WTC11 (cell line): ENCODE data around the gene KAT7. TPM values are rescaled to one million over a fixed set of nuclear protein-coding genes. Genes with fewer than 3 reads are reported as not detected.
A peak's percentile ranks its signal among the peaks of the same experiment; 100 is the strongest.

Source experiments
- ATAC-seq: fragments of 200-7000 bp; cut with Tn5 transposase; 2 replicates; pipeline ENCODE4 v1.10.0; 2021; ENCODE audit warnings: mild to moderate bottlenecking, moderate library complexity
- CTCF ChIA-PET: fragments of 300-600 bp; sonication (Branson Sonifier 250); formaldehyde crosslinking; loops from one replicate; lab custom pipeline; 2021; ENCODE audit warnings: antibody characterized with exemption; lab: Charles Lee
- POLR2A ChIA-PET: fragments of 350-600 bp; sonication (Branson Sonifier 250); formaldehyde crosslinking; loops from one replicate; lab custom pipeline; 2021; ENCODE audit warnings: antibody characterized with exemption; lab: Charles Lee
- DNase-seq: peaks from one replicate; pipeline ENCODE4 v3.0.0; 2021; ENCODE audit warnings: low spot score
- H3K27ac Mint-ChIP-seq: 2 replicates; pipeline ENCODE4 v1.8.0; 2021; ENCODE audit warnings: mixed read lengths
- H3K27me3 Mint-ChIP-seq: 2 replicates; pipeline ENCODE4 v1.8.0; 2021; ENCODE audit warnings: low read depth, mild to moderate bottlenecking, moderate library complexity, mixed read lengths
- H3K36me3 Mint-ChIP-seq: 2 replicates; pipeline ENCODE4 v1.8.0; 2021; ENCODE audit warnings: mixed read lengths
- H3K4me1 Mint-ChIP-seq: 2 replicates; pipeline ENCODE4 v1.8.0; 2022; ENCODE audit warnings: mixed read lengths
- H3K4me3 Mint-ChIP-seq: 2 replicates; pipeline ENCODE4 v1.8.0; 2021; ENCODE audit warnings: mild to moderate bottlenecking, moderate library complexity, mixed read lengths
- H3K9me3 Mint-ChIP-seq: 2 replicates; pipeline ENCODE4 v1.8.0; 2021; ENCODE audit warnings: mixed read lengths
- CBFB ChIP-seq: sonication (generic); formaldehyde crosslinking; IDR thresholded peaks from 2 replicates; pipeline ENCODE4 v1.8.1; 2022; ENCODE audit warnings: mild to moderate bottlenecking, low read depth, missing genetic modification reagents
- ESRRA ChIP-seq: sonication (generic); formaldehyde crosslinking; IDR thresholded peaks from 2 replicates; pipeline ENCODE4 v1.8.1; 2022; ENCODE audit warnings: mild to moderate bottlenecking, missing genetic modification reagents, borderline replicate concordance
- ETV6 ChIP-seq: sonication (generic); formaldehyde crosslinking; IDR thresholded peaks from 2 replicates; pipeline ENCODE4 v1.8.1; 2022; ENCODE audit warnings: mild to moderate bottlenecking, missing genetic modification reagents
- GRHL2 ChIP-seq: fragments of 250-450 bp; sonication (Bioruptor Pico); IDR thresholded peaks from 2 replicates; pipeline ENCODE4 v1.8.0; 2022; ENCODE audit warnings: mild to moderate bottlenecking, moderate library complexity; ENCODE audit not compliant: insufficient replicate concordance, severe bottlenecking
- RELA ChIP-seq: sonication (generic); formaldehyde crosslinking; IDR thresholded peaks from 2 replicates; pipeline ENCODE4 v1.8.1; 2022; ENCODE audit warnings: missing genetic modification reagents, mild to moderate bottlenecking, borderline replicate concordance
- ZNF423 ChIP-seq: fragments of 250-450 bp; sonication (Bioruptor Pico); IDR thresholded peaks from 2 replicates; pipeline ENCODE4 v2.1.2; 2022; ENCODE audit warnings: mild to moderate bottlenecking, moderate library complexity
- ZNF671 ChIP-seq: fragments of 250-450 bp; sonication (Bioruptor Pico); IDR thresholded peaks from 2 replicates; pipeline ENCODE4 v1.8.0; 2021; ENCODE audit warnings: mild to moderate bottlenecking
- total RNA-seq: library from RNA; stranded (reverse); gene quantifications from 3 replicates; pipeline ENCODE4 v1.2.3, GENCODE V29; 2021
- TF ChIP-seq, protein P1 (sequence below): fragments of 250-450 bp; sonication (Bioruptor Pico); IDR thresholded peaks from 2 replicates; pipeline ENCODE4 v1.8.0; 2021; ENCODE audit warnings: mild to moderate bottlenecking
- TF ChIP-seq, protein P2 (sequence below): fragments of 250-450 bp; sonication (Bioruptor Pico); conservative IDR thresholded peaks from 2 replicates; pipeline ENCODE4 v1.9.0; 2021; ENCODE audit warnings: mild to moderate bottlenecking
- TF ChIP-seq, protein P3 (sequence below): sonication (generic); formaldehyde crosslinking; IDR thresholded peaks from 2 replicates; pipeline ENCODE4 v1.8.1; 2023; ENCODE audit warnings: mild to moderate bottlenecking, missing genetic modification reagents
- TF ChIP-seq, protein P4 (sequence below): fragments of 250-450 bp; sonication (Bioruptor Pico); IDR thresholded peaks from 2 replicates; pipeline ENCODE4 v1.9.0; 2021; ENCODE audit warnings: mild to moderate bottlenecking, borderline replicate concordance

The KAT7 gene
- total RNA-seq, 1 experiment from 2014 or later = 199 TPM

DNA sequence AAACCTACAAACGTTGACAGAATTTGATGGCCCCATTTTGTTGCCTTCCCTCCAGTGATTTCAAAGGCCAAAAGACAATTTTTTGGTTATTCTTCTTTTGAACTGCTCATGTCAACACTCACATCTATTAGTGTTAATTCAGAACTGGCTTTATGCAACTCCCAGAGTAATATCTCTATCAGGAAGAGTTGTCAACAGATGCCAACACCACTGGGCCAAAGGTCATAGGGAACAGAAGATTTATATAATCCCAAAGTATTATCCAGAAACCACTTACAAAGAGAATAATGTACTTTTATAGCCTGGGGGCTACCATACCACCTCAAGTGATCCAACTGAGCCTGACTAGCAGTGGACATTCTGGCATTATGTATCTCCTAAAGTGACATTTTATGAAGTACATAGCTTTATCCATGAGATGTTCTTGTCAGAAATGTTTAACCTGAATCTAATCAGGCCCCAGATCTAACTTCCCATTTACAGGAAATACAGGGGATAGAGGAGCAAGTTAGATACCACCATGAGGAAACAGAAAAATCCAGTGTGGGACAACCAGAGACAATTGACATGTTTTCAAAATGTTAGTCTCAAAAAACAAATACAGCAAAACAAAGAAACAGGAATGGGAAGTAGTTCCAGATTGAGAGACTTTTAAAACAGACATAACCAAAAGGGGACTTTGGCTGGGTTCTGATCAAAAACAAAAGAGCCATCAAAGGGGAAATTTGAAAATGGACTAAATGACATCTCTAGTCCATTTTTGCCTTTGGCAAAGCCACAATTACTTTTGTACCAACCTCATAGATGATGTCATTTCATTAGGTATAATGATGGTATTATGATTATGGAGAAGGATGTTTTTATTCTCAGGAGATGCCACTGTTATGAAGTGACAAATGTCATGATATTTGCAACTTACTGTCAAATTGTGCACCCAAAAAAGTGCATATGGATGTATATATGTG, 43.0 kb upstream of the KAT7 start:
- POLR2A ChIA-PET = no interaction called here
- DNase-seq (no peak), ATAC-seq (no peak)
- CTCF ChIA-PET = no interaction called here
- Mint-ChIP-seq H3K4me1 (peaks cover 16% of the 10 kb centered on the region), H3K9me3 (no peaks in the 10 kb centered on the region)
- TF ChIP-seq ESRRA (CRISPR knock-in tag) (no peak), CBFB (CRISPR knock-in tag) (no peak), ZNF423 (CRISPR knock-in tag) (no peak), ZNF671 (CRISPR knock-in tag) (no peak), ETV6 (CRISPR knock-in tag) (no peak)
- TF ChIP-seq, protein P1, sequence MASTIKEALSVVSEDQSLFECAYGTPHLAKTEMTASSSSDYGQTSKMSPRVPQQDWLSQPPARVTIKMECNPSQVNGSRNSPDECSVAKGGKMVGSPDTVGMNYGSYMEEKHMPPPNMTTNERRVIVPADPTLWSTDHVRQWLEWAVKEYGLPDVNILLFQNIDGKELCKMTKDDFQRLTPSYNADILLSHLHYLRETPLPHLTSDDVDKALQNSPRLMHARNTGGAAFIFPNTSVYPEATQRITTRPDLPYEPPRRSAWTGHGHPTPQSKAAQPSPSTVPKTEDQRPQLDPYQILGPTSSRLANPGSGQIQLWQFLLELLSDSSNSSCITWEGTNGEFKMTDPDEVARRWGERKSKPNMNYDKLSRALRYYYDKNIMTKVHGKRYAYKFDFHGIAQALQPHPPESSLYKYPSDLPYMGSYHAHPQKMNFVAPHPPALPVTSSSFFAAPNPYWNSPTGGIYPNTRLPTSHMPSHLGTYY (CRISPR knock-in tag) = no peak
- TF ChIP-seq, protein P2, sequence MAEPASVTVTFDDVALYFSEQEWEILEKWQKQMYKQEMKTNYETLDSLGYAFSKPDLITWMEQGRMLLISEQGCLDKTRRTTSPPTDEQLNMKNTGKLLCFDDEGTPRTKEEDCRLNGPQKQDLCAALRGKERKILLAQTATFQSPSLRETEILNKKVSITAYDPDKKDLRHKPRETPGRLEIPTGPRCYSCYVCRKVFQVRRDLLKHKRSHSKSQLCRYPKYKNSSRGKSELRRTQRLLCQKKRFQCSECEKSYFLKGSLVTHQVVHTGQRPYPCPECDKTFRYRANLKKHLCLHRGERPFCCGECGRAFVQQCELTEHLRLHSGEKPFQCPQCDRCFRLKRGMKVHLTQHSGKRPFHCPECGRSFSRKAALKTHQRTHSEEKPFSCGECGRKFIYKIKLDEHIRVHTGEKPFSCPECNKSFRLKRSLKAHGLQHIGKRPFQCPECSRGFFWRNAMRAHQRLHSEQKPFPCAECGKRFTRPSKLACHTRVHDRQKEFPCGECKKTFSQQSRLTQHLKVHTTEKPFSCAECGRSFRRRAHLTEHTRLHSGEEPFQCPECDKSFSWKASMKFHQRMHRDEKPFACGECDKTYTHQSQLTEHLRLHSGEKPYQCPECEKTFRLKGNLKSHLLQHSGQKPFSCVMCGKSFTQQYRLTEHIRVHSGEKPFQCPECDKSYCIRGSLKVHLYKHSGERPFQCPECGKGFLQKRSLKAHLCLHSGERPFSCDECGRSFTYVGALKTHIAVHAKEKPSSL (CRISPR knock-in tag) = no peak
- TF ChIP-seq, protein P3, sequence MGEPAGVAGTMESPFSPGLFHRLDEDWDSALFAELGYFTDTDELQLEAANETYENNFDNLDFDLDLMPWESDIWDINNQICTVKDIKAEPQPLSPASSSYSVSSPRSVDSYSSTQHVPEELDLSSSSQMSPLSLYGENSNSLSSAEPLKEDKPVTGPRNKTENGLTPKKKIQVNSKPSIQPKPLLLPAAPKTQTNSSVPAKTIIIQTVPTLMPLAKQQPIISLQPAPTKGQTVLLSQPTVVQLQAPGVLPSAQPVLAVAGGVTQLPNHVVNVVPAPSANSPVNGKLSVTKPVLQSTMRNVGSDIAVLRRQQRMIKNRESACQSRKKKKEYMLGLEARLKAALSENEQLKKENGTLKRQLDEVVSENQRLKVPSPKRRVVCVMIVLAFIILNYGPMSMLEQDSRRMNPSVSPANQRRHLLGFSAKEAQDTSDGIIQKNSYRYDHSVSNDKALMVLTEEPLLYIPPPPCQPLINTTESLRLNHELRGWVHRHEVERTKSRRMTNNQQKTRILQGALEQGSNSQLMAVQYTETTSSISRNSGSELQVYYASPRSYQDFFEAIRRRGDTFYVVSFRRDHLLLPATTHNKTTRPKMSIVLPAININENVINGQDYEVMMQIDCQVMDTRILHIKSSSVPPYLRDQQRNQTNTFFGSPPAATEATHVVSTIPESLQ (CRISPR knock-in tag) = no peak
- TF ChIP-seq, protein P4, sequence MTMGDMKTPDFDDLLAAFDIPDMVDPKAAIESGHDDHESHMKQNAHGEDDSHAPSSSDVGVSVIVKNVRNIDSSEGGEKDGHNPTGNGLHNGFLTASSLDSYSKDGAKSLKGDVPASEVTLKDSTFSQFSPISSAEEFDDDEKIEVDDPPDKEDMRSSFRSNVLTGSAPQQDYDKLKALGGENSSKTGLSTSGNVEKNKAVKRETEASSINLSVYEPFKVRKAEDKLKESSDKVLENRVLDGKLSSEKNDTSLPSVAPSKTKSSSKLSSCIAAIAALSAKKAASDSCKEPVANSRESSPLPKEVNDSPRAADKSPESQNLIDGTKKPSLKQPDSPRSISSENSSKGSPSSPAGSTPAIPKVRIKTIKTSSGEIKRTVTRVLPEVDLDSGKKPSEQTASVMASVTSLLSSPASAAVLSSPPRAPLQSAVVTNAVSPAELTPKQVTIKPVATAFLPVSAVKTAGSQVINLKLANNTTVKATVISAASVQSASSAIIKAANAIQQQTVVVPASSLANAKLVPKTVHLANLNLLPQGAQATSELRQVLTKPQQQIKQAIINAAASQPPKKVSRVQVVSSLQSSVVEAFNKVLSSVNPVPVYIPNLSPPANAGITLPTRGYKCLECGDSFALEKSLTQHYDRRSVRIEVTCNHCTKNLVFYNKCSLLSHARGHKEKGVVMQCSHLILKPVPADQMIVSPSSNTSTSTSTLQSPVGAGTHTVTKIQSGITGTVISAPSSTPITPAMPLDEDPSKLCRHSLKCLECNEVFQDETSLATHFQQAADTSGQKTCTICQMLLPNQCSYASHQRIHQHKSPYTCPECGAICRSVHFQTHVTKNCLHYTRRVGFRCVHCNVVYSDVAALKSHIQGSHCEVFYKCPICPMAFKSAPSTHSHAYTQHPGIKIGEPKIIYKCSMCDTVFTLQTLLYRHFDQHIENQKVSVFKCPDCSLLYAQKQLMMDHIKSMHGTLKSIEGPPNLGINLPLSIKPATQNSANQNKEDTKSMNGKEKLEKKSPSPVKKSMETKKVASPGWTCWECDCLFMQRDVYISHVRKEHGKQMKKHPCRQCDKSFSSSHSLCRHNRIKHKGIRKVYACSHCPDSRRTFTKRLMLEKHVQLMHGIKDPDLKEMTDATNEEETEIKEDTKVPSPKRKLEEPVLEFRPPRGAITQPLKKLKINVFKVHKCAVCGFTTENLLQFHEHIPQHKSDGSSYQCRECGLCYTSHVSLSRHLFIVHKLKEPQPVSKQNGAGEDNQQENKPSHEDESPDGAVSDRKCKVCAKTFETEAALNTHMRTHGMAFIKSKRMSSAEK (CRISPR knock-in tag) = no peak
- TF ChIP-seq, all 79 proteins: peak for 0
- no peak overlapping the region for H3K4me3 Mint-ChIP-seq
- H3K27ac Mint-ChIP-seq = peak overlapping the region; percentile 35
- H3K27me3 Mint-ChIP-seq = no peaks in the 10 kb centered on the region
- H3K36me3 Mint-ChIP-seq = no peaks in the 10 kb centered on the region

DNA sequence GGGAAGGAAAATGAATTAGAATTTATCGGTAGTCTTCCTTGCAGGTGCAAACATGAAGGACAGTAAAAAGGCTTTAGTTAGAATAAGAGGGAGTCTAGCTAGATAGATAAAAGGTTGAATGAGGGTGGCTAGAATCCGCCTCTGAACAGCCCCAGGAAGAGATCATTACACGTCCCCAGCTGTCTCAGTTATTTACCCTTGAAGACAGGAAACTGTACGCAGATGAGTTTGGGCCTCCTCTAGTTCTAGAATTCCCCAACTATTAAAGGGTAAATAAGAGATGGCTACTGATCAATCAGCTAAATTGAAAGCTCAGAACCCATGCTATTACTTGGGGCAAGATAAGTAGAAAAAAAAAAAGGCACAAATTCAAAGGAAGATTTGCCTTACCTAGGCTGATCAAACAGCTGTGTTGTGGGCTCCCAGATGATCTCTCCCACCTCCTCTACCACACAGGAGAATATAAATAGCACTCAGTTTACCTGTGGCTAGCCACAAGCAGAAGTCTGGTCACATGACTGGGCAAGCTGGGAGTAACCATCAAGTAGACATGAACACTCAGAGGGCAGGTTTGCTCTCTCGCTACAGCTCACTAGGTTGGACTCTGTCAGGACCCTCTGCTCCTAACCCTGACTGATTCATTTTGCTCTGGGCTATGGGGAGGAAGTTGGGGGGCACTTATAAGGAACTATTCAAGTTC, 41.5 kb upstream of the KAT7 start:
- Mint-ChIP-seq H3K27me3 (no peaks in the 10 kb centered on the region), H3K27ac (peak overlapping the region; percentile 33), H3K4me1 (peaks cover 16% of the 10 kb centered on the region), H3K4me3 (no peak overlapping the region), H3K36me3 (no peaks in the 10 kb centered on the region), H3K9me3 (no peaks in the 10 kb centered on the region)
- ChIA-PET CTCF (interaction anchor here (0.6 to 2.0 kb wide), 4 partner anchors 39 to 379 kb away, joined by 3 to 7 read pairs (median 4); partner anchors contain the start of gene SLC35B1), POLR2A (interaction anchor here (0.8 kb wide), 1 partner anchor 41 kb away, joined by 5 read pairs; the partner anchor contains the start of gene KAT7)
- DNase-seq (no peak), ATAC-seq (no peak; the same call in 1 of the 2 replicates)
- TF ChIP-seq RELA (CRISPR knock-in tag) (no peak), GRHL2 (CRISPR knock-in tag) (no peak), ESRRA (CRISPR knock-in tag) (no peak)
